MM.1S (cell line): Measurements from ENCODE around the gene MARCKSL1.

Experiments
- DNase-seq: peaks from one replicate; pipeline ENCODE4 v3.0.0-alpha.2; 2015
- H2AFZ ChIP-seq: fragments of 300-600 bp; sonication (generic); 2 replicates; pipeline ENCODE4 v1.6.0; 2016; ENCODE audit warnings: antibody characterized with exemption, low read length
- H3F3A ChIP-seq: fragments of 300-600 bp; sonication (generic); 2 replicates; pipeline ENCODE4 v1.6.1; 2016; ENCODE audit warnings: mild to moderate bottlenecking, antibody characterized with exemption, low read length, moderate library complexity, mixed read lengths; ENCODE audit not compliant: insufficient read depth
- H3K27ac ChIP-seq: fragments of 300-600 bp; sonication (generic); 2 replicates; pipeline ENCODE4 v1.5.1; 2016; ENCODE audit warnings: mild to moderate bottlenecking, low read length
- H3K27me3 ChIP-seq: fragments of 300-600 bp; sonication (generic); replicated peaks from 2 replicates; pipeline ENCODE4 v1.6.0; 2016; ENCODE audit warnings: low read length; ENCODE audit not compliant: insufficient read depth
- H3K36me3 ChIP-seq: fragments of 300-600 bp; sonication (generic); replicated peaks from 2 replicates; pipeline ENCODE4 v1.6.1; 2016; ENCODE audit warnings: mild to moderate bottlenecking, low read length, mixed read lengths; ENCODE audit not compliant: insufficient read depth
- H3K4me1 ChIP-seq: fragments of 300-600 bp; sonication (generic); 2 replicates; pipeline ENCODE4 v1.6.1; 2016; ENCODE audit warnings: low read length, mixed read lengths
- H3K4me2 ChIP-seq: fragments of 300-600 bp; sonication (generic); 2 replicates; pipeline ENCODE4 v1.6.0; 2016; ENCODE audit warnings: low read depth, low read length
- H3K4me3 ChIP-seq: fragments of 300-600 bp; sonication (generic); 2 replicates; pipeline ENCODE4 v1.5.1; 2016; ENCODE audit warnings: low read length, mixed read lengths
- H3K79me2 ChIP-seq: fragments of 300-600 bp; sonication (generic); 2 replicates; pipeline ENCODE4 v1.6.1; 2016; ENCODE audit warnings: mixed run types, low read length, mixed read lengths
- H3K9ac ChIP-seq: fragments of 300-600 bp; sonication (generic); 2 replicates; pipeline ENCODE4 v1.6.1; 2016; ENCODE audit warnings: low read length, mixed read lengths
- H3K9me2 ChIP-seq: fragments of 300-600 bp; sonication (generic); replicated peaks from 2 replicates; pipeline ENCODE4 v1.6.1; 2016; ENCODE audit warnings: mild to moderate bottlenecking, low read length, mixed read lengths; ENCODE audit not compliant: insufficient read depth
- H3K9me3 ChIP-seq: fragments of 300-600 bp; sonication (generic); replicated peaks from 2 replicates; pipeline ENCODE4 v1.6.1; 2016; ENCODE audit warnings: mild to moderate bottlenecking, low read length, mixed read lengths; ENCODE audit not compliant: insufficient read depth
- H4K20me1 ChIP-seq: fragments of 300-600 bp; sonication (generic); 2 replicates; pipeline ENCODE4 v1.6.1; 2016; ENCODE audit warnings: mild to moderate bottlenecking, low read length, moderate library complexity, mixed read lengths; ENCODE audit not compliant: insufficient read depth
- CTCF ChIP-seq: fragments of 300-600 bp; sonication (generic); IDR thresholded peaks from 2 replicates; pipeline ENCODE4 v1.5.1; 2016; ENCODE audit warnings: antibody characterized with exemption, low read length, mixed read lengths
- EZH2 ChIP-seq: fragments of 300-600 bp; sonication (generic); optimal IDR thresholded peaks from 2 replicates; pipeline ENCODE3; 2017; ENCODE audit warnings: low read depth, mild to moderate bottlenecking, antibody characterized with exemption, low read length, mixed read lengths
- EZH2phosphoT487 ChIP-seq: fragments of 300-600 bp; sonication (generic); IDR thresholded peaks from 2 replicates; pipeline ENCODE4 v1.6.1; 2018; ENCODE audit warnings: antibody characterized with exemption, low read length

The MARCKSL1 gene

GRCh38 chr1:32309960-32310359 is 26.1 kb downstream of the MARCKSL1 start:
- no peaks in the 10 kb centered on the region for H3K4me1 ChIP-seq
- no peak overlapping the region for H3K9ac ChIP-seq
- no peaks in the 10 kb centered on the region for H3K27me3 ChIP-seq
- no peak overlapping the region for H3K4me3 ChIP-seq
- no peak overlapping the region for H3K4me2 ChIP-seq
- TF ChIP-seq EZH2 (no peak), EZH2phosphoT487 (no peak), CTCF (no peak)
- no peak overlapping the region for H3K27ac ChIP-seq
- peaks cover 95% of the 10 kb centered on the region for H3K79me2 ChIP-seq
- no peaks in the 10 kb centered on the region for H3F3A ChIP-seq
- no peaks in the 10 kb centered on the region for H3K9me2 ChIP-seq
- peaks cover 5% of the 10 kb centered on the region; the same call in 1 of the 2 replicates for H3K36me3 ChIP-seq
- H3K9me3 ChIP-seq = no peaks in the 10 kb centered on the region
- DNase-seq = no peak
- H4K20me1 ChIP-seq = 0 out of 2 replicates have a peak, but pooled peaks cover 4% of the 10 kb centered on the region
- no peak overlapping the region for H2AFZ ChIP-seq

- H2AFZ ChIP-seq = no peak overlapping the region
- no peaks in the 10 kb centered on the region for H3K9me3 ChIP-seq
- DNase-seq = no peak
- no peaks in the 10 kb centered on the region for H4K20me1 ChIP-seq
- H3F3A ChIP-seq = no peaks in the 10 kb centered on the region
- H3K27ac ChIP-seq = no peak overlapping the region
- no peaks in the 10 kb centered on the region for H3K9me2 ChIP-seq
- H3K4me2 ChIP-seq = no peak overlapping the region
- TF ChIP-seq CTCF (no peak), EZH2phosphoT487 (no peak), EZH2 (no peak)
- H3K79me2 ChIP-seq = peaks cover 98% of the 10 kb centered on the region
- H3K4me3 ChIP-seq = no peak overlapping the region
- no peak overlapping the region for H3K9ac ChIP-seq
- H3K27me3 ChIP-seq = no peaks in the 10 kb centered on the region
- H3K36me3 ChIP-seq = peaks cover 20% of the 10 kb centered on the region
- H3K4me1 ChIP-seq = no peaks in the 10 kb centered on the region
These were observed 28.7 kb downstream of the MARCKSL1 start for GRCh38 chr1:32307324-32307723.

GRCh38 chr1:32305310-32305709 is 30.7 kb downstream of the MARCKSL1 start:
- no peaks in the 10 kb centered on the region for H4K20me1 ChIP-seq
- H3K27me3 ChIP-seq = no peaks in the 10 kb centered on the region
- H3K36me3 ChIP-seq = peaks cover 20% of the 10 kb centered on the region
- H3K4me3 ChIP-seq = no peak overlapping the region
- H3K9me3 ChIP-seq = no peaks in the 10 kb centered on the region
- H3K9me2 ChIP-seq = no peaks in the 10 kb centered on the region
- no peak for DNase-seq
- no peak overlapping the region for H3K27ac ChIP-seq
- no peak overlapping the region for H3K9ac ChIP-seq
- no peak overlapping the region for H2AFZ ChIP-seq
- H3F3A ChIP-seq = no peaks in the 10 kb centered on the region
- no peaks in the 10 kb centered on the region for H3K4me1 ChIP-seq
- H3K4me2 ChIP-seq = no peak overlapping the region
- peaks cover 95% of the 10 kb centered on the region for H3K79me2 ChIP-seq
- TF ChIP-seq EZH2 (no peak), EZH2phosphoT487 (no peak), CTCF (no peak)
